HG03378 (cell line): ENCODE measurements around the gene ERGIC1.
"Not testable (repeated sequence)": the region's sequence is repeated elsewhere in the genome, so short reads cannot be mapped to it uniquely, and the experiment has no call there.

Source experiments
- ATAC-seq: cut with Tn5 transposase; IDR thresholded peaks from one replicate; pipeline ENCODE4 v1.9.1; 2021; ENCODE audit warnings: mild to moderate bottlenecking, moderate library complexity; ENCODE audit not compliant: unreplicated experiment

Gene ERGIC1

DNA sequence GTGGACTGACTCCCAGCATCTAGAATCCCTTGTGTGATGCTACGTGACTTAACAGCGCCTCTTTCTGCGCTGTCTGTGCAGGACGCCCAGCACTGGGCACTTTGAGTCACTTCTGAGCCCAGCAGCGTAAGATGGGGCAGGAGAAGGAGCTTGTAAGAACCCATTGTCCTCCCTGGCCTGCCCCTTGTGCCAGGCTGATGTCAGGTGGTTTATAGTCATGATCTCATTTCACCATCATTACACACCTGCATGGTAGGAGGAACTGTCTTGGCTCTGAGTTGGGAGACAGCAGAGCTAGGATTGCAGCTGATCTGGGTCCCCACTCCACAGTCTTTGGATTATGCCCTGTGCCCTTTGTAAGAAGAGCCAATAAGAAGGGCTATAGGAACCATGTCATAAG, 12.2 kb downstream of the ERGIC1 start:
- ATAC-seq, result no peak

GRCh38 chr5:172846677-172847076, 12.6 kb downstream of the ERGIC1 start:
- no peak for ATAC-seq

GRCh38 chr5:172847584-172847983, 13.5 kb downstream of the ERGIC1 start:
- ATAC-seq, result not testable (repeated sequence)

GRCh38 chr5:172848419-172848818, 14.4 kb downstream of the ERGIC1 start:
- ATAC-seq, result no peak

GRCh38 chr5:172849606-172850453, 15.8 kb downstream of the ERGIC1 start:
- no peak for ATAC-seq

- ATAC-seq, result no peak
These were observed 16.4 kb downstream of the ERGIC1 start for GRCh38 chr5:172850454-172850797.

DNA sequence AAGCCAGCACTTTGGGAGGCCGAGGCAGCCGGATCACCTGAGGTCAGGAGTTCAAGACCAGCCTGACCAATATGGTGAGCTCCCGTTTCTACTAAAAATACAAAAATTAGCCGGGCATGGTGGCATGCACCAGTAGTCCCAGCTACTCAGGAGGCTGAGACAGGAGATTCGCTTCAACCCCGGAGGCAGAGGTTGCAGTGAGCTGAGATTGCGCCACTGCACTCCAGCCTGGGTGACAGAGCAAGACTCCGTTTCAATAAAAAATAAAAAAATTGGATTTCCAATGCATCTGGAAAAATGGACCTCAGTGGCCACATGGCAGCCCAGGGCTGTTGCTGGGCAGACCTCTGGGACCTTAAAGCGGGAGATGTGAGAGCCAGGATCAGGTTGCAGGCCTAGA, 17.2 kb downstream of the ERGIC1 start:
- ATAC-seq, result not testable (repeated sequence)

DNA sequence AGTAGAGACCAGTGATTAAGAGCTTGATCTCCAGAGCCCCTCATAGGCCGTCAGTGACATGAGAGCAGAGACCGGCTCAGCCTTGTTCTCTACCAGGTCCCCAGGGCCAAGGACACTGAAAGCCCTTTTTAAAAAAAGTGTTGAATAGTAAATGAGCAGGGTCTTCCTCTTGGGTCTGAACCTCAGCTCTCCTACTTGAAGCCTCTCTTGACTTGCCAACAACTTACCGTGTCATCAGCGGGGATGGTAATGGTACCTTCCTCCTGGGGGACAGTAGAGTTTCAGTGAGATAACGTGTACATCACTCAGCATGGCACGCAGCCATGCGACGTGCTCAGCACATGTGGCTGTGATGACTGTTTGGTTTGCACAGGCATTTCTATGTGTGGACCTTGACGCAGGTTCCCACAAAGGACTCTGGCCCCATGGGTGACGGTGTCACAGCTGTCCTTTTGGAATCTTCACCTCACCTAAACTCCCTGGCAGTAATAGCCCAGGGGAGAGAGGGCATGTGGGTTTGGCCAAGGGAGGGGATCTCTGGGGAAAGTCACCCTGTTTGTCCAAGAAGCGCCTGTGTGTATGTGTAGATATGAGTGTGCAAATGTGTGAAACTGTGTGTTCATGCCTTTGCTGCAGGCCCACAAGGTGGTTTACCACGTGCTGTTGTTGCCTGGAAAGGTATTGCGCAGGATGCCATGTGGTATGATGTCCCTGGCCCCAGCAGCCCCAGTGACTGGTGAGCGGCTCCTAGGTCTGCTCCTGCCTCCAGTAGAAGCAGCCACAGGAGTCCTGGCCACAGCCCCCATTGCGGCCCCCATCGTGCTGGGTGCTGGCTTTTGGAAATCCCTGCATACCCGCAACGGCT, 18.7 kb downstream of the ERGIC1 start:
- no peak for ATAC-seq

GRCh38 chr5:172853355-172853975, 19.4 kb downstream of the ERGIC1 start:
- no peak for ATAC-seq

GRCh38 chr5:172854451-172854871, 20.4 kb downstream of the ERGIC1 start:
- ATAC-seq, result no peak

DNA sequence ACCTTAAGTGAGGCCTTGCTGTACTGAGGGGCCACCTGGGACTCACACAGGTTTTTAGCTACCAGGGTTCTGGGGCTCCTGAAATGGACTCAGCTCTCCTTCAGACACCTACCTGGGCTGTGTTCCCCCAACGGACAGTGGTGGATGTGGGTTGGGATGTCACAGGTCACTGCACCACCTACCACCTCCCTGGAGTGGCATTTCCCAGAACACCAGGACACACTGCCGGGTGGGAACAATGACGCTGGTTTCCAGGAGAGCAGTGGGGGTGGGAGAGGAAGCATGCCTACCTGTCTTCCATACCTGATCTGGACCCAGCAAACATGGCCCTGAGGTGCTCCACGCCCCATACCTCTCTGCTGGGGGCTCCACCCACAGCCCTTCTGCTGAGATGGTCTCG, 20.9 kb downstream of the ERGIC1 start:
- no peak for ATAC-seq

DNA sequence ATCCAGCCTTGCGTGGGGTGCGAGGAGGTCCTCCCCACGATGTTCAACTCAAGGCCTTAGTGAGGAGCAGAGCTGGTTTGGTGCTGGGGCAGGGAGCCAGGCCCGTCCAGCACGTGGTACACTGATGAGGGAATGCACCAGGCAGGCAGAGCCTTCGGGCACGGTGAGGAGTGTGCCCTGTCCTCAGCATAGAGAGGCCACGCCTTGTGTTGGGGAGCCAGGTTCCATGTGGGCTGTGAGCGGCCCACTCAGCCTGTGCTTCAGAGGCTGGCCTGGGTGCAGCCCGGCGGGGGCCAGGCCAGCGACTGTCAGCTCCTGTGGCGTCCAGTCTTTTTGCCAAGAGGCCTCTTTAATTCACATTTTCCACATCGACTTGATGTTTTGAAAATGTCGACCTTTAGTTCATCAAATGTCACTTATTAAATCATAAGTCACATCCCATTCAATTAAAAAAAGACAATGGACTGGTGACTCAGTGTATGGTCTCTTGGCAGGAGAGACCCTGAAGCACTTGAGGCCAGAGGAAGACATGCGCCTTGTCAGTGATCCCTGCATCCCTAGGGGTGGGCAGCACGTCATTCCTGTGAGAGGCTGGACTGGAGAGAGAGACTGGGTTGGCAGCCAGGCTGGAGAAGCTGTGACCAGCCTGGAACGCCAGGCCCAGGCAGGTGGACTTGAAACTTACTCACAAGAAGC, 21.7 kb downstream of the ERGIC1 start:
- ATAC-seq, result no peak

- ATAC-seq, result no peak
These were observed 22.3 kb downstream of the ERGIC1 start for GRCh38 chr5:172856336-172856735.

DNA sequence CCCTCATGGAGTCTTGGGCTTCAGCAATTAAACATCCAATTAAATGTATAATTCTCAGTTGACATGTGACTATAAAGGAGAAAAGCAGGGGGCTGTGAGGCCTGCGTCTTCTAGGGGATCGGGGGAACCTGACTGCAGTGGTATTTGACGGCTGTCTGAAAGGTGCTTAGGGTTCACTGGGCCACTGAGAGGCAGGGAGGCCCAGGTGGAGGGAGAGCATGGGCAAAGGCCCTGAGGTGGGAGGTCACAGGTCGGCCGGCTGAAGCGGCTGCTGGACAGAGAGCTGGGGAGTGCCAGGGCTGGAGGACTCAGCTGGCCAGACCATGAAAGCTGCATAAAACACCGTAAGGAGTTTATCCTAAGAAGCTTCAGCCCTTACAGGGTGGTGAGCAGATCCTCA, 23.9 kb downstream of the ERGIC1 start:
- ATAC-seq, result no peak

GRCh38 chr5:172858511-172858989, 24.5 kb downstream of the ERGIC1 start:
- ATAC-seq, result no peak

GRCh38 chr5:172858990-172859811, 25.1 kb downstream of the ERGIC1 start:
- ATAC-seq, result no peak

- ATAC-seq, result no peak
These were observed 25.9 kb downstream of the ERGIC1 start for GRCh38 chr5:172859966-172860365.

DNA sequence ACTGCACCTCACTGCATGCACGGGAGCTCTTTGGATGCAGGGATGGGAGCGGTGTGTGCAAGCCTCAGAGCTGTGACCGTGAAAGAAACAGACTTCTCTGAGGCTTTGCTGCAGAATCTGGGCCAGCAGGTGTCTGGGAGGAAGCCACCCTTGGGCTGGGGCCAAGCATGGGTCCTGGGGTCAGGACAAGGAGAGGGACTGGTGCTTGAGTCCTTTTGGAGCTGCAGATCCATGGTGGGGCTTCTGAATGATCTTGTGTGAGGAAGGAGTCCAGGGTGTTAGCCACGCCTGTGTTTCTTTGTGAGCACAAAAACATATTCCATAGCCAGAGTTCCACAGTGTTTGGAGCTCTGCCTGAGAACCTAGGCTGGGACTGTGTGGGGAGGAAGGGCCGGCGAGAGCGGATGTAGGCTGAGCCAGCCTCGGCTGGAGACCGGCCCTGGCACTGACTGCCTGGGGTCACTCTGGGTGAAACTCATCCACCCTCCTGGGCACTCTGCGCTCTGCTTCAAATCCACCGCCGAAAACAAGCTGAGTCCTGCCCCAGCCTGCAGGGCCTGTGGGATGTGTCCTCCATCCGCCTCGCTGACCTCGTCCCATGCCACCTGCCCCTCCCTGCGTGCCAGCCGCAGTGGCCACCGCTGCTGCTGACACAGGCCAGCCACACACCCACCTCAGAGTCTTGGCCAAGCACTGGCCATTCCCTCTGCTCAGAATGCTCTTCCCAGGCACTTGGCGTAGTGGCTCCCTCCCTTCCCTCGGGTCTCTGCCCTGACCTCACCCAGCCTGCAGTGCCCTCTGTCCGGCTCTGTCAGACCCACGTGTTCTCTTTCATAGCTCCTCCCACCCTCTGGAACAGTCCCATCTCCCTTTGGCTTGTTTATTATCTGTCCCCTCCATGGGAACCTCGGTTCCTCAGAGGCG, 26.7 kb downstream of the ERGIC1 start:
- ATAC-seq, result no peak

- ATAC-seq, result no peak
These were observed 27.4 kb downstream of the ERGIC1 start for GRCh38 chr5:172861461-172861860.
